Suprapubic skin (tissue), 4 donors: Measurements from ENCODE around the gene TRIML1.

Source experiments
- EP300 ChIP-seq: sonication (generic); formaldehyde crosslinking; IDR thresholded peaks from one replicate; pipeline ENCODE4 v1.6.1; 2017; ENCODE audit warnings: antibody characterized with exemption
- POLR2A ChIP-seq, 2 donors: fragments of 450-650 bp; IDR thresholded peaks; one replicate each; pipeline ENCODE4 v1.6.1; 2017; ENCODE audit warnings: antibody characterized with exemption in 2 of 2, mild to moderate bottlenecking in 2 of 2, moderate library complexity in 2 of 2
- POLR2AphosphoS5 ChIP-seq, 3 donors: sonication (generic); formaldehyde crosslinking; IDR thresholded peaks; one replicate each; pipeline ENCODE4 v1.6.1; 2017; ENCODE audit warnings: antibody characterized with exemption in 3 of 3
- TF ChIP-seq, protein P1 (sequence below), 2 donors: fragments of 200-600 bp in 1 of 2; fragments of 450-650 bp in 1 of 2; sonication (generic) in 1 of 2; IDR thresholded peaks; one replicate each; pipeline ENCODE4 v1.5.1; 2016 to 2019; ENCODE audit warnings: antibody characterized with exemption in 2 of 2, mild to moderate bottlenecking in 1 of 2, moderate library complexity in 1 of 2

DNA sequence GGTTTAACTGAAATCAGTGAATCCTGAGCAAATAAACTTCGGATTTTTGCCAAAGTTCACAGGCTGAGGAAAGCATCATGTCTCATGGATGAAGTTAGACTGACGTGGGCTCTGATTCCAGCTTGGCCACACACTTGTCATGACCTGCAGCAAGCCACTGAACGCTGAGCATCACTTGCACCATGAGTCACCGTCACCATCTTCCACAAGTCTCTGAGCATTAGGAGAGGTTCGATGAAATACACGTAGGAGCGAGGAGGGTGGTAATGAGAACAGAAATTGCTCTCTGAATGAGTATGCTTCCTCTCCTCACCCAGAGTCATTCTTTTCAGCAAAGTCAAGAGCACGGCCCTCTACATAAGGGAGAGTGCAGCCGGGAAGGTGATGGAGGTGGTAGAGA is 26.1 kb upstream of the TRIML1 start:
- TF ChIP-seq, protein P1, sequence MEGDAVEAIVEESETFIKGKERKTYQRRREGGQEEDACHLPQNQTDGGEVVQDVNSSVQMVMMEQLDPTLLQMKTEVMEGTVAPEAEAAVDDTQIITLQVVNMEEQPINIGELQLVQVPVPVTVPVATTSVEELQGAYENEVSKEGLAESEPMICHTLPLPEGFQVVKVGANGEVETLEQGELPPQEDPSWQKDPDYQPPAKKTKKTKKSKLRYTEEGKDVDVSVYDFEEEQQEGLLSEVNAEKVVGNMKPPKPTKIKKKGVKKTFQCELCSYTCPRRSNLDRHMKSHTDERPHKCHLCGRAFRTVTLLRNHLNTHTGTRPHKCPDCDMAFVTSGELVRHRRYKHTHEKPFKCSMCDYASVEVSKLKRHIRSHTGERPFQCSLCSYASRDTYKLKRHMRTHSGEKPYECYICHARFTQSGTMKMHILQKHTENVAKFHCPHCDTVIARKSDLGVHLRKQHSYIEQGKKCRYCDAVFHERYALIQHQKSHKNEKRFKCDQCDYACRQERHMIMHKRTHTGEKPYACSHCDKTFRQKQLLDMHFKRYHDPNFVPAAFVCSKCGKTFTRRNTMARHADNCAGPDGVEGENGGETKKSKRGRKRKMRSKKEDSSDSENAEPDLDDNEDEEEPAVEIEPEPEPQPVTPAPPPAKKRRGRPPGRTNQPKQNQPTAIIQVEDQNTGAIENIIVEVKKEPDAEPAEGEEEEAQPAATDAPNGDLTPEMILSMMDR (IDR thresholded peaks at IDR 0.05): no peak
- no peak for TF ChIP-seq POLR2AphosphoS5 (IDR thresholded peaks at IDR 0.05)
- no peak for TF ChIP-seq POLR2A (IDR thresholded peaks at IDR 0.05)
- no peak for TF ChIP-seq EP300
